Activated CD8-positive, alpha-beta memory T cell treated with anti-CD3 and anti-CD28 coated beads, Interleukin-2, amount 50 U/mL, for 1 hour (primary cell): ENCODE results near the gene CDH23.

ENCODE experiments used
- DNase-seq: peaks from one replicate; pipeline ENCODE4 v3.0.0-alpha.2; 2020; ENCODE audit errors: extremely low read depth

Gene CDH23

GRCh38 chr10:71638822-71639719 is 242.4 kb downstream of the CDH23 start:
- no peak for DNase-seq

DNA sequence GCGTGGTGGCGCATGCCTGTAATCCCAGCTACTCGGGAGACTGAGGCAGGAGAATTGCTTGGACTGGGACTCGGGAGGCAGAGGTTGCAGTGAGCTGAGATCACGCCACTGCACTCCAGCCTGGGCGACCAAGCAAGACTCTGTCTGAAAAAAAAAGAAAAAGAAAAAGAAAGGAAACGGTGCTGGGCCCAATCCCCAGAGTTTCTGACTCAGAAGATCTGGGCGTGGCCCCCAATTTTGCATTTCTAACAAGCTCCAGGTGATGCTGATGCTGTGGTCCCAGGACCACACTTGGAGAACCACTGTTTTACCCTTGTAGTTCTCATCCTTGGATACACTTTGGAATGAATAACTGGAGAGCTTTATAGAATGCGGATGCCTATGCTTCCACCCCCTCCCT is 243.9 kb downstream of the CDH23 start:
- DNase-seq: no peak

GRCh38 chr10:71641449-71641848 is 244.7 kb downstream of the CDH23 start:
- no peak for DNase-seq

DNA sequence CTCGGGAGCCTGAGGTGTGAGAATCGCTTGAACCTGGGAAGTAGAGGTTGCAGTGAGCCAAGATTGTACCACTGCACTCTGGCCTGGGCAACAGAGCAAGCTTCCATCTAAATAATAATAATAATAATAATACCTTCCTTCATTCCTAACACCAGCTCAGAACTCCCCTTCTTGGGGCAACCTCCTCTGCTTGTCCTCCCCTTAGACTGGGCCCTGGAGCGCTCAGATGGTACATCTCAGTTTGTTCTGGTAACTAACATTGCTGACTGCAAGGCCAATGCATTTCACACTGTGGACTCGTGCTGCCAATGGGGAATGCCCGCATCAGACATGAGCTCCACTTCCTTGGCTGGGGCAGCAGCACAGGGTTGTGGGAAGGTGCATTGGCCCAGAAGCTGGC is 245.3 kb downstream of the CDH23 start:
- DNase-seq: no peak

DNA sequence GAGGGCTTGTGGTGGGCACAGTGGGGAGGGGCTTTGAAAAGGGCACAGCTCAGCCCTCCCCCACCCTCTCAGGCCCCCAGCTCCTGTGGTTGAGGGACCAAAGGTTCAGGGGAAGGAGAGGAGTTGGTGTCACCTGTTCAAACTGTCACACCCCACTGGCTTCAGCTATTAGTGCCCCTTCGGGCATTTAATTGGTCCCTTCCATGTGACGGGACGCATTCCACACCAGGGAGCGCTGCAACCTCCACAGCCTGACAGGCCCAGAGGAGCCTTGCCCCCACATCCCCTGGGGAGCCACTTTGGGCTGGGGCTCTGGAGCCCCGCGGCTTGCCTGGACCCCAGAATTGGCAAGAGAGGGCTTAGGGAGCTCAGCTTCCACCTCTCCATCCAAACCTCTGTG is 247.2 kb downstream of the CDH23 start:
- no peak for DNase-seq

GRCh38 chr10:71644307-71645180 is 247.8 kb downstream of the CDH23 start:
- DNase-seq: no peak

GRCh38 chr10:71645185-71645584 is 248.5 kb downstream of the CDH23 start:
- DNase-seq: no peak

DNA sequence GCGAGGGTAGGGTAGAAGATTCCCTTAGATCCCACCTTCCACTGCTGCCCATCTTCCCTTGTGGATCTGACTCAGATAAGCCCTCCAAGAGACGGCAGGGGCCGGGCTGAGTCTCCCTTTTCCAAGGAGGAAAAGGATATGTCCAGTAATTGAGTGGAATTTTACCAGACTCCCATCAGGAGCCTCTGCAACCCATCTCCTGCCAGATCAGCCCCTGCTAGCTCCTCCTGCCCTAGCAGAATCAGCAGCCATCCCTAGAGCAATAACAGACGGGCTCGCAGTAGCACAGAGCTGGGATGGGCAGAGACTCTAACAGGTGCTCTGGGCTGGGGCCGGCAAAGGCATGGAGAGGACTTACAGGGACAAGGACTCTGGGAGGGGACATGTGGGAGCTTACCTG is 249.3 kb downstream of the CDH23 start:
- no peak for DNase-seq

- no peak for DNase-seq
These were observed 250.0 kb downstream of the CDH23 start for GRCh38 chr10:71646592-71647292.

DNA sequence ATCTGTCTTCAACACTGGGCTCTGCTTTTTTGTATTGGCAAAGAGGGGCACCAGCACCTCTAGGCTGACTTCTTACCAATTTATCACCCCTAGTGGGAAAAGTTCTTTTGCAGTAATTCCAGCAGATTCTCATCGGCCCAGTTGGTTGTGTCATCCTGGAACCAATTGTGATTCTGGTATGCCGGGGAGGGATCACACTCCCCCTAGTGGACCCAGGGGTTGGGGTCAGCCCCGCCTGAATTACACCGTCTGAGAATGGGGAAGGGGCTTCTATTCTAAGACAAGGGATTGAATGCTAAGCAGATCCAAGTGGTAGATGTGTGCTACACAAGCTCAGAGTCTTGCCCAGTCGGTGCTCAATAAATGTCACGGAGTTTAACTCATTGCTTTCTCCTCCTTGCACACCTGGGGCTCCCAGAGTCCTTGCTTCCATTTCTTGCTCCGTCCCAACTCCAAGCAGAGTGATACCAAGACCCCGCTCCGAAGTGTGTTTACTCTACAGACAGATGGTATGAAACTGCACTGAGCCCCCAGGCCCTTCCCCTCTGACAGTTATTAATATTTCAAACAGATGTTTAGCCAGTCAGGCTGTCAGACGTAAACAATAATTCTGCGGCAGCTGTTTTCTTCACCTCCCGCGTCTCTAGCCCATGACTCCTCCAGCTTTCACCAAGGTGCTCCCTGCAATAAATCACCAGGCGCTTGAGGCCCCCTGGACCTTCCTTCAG is 251.0 kb downstream of the CDH23 start:
- no peak for DNase-seq

DNA sequence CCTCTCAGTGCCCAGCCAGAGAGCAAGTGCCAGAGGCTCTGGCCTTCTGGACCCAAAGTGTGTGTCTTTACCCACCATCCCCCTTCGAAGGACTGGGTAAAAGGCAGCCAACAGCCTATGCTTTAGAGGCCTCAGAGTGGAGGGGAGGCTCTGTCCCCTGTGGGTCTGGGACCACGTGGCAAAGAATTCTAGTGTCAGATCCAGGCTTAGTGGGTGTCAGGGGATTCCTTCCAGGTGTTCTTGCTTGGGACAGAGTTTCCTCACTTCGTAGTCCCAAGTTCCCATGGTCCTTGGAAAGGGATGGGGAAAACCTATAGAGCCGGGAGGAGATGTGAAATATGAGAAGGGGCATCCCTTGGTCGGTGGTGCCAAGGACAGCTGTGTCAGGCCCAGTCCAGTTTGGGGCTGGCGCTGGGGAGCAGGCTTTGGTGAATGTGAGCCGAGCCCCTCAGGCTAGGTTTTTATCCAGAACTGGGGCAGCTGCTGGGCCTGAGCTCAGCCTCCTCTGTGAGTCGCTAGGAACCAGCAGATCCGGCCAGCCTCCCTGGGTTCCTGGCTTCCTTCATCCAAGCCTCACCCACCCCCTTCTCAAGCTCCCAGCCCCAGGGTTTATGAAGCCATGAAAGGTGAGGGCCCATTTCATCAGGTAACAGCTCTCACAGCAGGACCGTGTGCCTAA is 251.7 kb downstream of the CDH23 start:
- DNase-seq: no peak

- DNase-seq: no peak
These were observed 252.2 kb downstream of the CDH23 start for GRCh38 chr10:71648933-71649320.

DNA sequence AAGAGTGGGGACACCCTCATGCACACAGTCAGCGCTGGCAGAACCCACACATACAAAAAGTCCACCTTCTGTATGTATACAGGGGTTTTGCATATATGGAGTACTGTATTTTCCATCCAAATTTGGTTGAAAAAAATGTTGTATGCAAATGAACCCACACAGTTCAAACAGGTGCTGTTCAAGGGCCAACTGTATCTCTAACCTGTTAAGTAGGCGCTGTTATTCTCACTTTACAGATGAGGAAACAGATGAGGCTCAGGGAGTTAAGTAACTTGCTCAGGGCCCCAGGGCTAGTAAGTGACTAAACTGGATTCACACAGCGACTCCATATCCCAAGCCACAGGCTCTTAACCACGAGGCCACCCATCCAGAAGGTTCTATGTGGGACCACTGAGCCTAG is 252.9 kb downstream of the CDH23 start:
- no peak for DNase-seq

GRCh38 chr10:71650397-71650796 is 253.7 kb downstream of the CDH23 start:
- no peak for DNase-seq

GRCh38 chr10:71651428-71651827 is 254.7 kb downstream of the CDH23 start:
- DNase-seq: no peak

DNA sequence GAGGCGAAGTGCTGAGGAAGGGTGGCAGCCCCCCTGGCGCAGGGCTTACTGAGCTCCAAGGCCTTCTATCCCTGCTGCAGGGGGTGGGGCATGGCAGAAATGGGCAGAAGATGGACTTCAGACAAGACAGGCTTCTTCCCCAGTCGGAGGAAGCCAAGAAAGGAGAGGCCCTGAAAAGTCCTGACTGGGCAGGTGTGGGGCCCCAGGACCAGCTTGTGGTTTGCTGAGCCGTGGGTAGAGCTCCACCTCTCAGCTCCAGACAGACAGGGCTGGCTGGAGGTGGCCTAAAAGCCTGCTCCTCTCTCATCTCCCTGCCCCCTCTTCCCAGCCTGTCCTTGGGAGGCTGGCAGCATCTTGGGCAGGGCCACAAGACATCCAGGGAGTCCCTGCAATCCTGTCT is 255.2 kb downstream of the CDH23 start:
- DNase-seq: no peak

- DNase-seq: no peak
These were observed 256.3 kb downstream of the CDH23 start for GRCh38 chr10:71653044-71653443.

DNA sequence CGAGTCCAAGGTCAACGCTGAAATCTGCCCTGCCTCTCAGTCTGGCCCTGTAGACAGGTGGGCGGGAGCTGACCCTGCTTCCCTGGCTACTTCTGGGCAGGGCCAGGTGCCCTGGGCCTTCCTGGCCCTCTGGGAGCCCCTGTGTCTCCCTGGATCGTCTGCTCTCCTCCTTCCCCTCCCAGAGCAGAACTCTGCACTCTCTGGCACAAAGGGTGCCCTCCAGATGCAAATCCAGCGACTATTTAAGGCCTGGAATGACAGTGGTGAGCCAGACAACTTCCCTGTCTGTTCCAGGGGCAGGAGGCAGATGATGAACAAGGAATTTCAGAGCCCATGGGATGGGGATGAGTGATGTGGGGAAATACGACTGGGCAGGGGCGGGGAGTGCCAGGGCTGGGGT is 259.5 kb downstream of the CDH23 start:
- DNase-seq: no peak

DNA sequence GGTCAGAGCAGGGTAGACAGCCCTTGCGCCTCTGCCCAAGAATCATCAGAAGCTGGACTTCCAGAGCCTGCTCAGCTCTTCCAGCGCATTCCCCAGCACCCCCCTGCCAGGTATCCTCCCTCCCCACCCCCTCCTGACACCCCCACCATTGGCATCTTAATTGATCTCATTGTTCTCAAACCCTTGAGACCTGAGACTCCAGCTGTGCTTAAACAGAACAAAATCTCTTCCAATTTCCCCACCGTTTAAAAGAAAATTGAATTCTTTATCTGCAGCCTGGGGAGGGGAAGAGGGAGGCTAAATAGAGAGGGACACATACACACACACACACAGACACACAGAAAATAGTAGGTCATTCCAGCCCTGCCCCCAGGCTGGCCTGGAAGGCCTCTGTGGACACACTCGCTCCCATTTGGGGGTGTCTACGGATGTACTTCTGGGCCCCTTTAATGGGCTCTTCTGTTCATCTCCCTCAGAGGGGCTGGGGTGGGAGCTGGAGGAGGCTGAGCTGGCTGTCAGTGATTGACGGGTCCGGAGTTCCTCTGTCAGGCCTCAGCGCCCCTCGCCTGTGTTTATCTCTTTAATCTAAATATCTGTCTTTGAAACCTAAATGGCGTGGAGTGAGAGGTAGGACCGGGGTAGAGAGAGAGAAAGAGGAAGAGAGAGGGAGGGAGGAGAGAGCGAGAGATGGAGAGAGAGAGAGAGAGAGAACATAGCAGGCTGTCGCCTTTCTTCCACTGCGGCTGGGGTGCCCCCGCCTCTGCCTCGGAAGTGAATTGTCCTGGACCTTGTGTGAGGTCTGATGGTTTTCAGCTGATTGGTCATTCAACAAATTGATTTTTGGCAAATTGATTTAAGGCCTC is 261.1 kb downstream of the CDH23 start:
- no peak for DNase-seq

DNA sequence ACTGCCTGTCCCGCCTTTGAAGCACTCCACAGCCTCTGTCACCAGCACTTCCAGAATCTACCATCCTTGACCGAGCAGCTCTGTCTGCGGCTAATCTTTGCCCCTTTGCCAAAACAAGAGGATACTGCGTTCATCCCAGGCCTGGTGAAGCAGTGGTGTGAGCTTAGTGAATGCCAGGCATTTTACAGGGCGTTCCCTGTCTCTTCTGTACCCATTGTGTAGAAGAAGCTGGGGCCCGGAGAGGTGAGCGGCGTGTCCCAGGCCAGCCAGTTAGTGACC is 261.7 kb downstream of the CDH23 start:
- no peak for DNase-seq
